HepG2 (cell line): ENCODE results near the gene CALHM5. TPM values are rescaled to one million over a fixed set of nuclear protein-coding genes. Genes with fewer than 3 reads are reported as not detected.

Experiments used
- ATAC-seq: fragments of 200-7000 bp; cut with Tn5 transposase; 3 replicates; pipeline ENCODE4 v1.9.1; 2020; ENCODE audit warnings: mild to moderate bottlenecking, moderate library complexity
- BruUV-seq: library from RNA; stranded (reverse); fragments of 400-500 nt; replicated peaks from 2 replicates; lab custom pipeline; 2021; lab: Mats Ljungman, UMichigan
- CTCF ChIA-PET: fragments of 300-600 bp; formaldehyde crosslinking; extraction: SDS; loops from one replicate; lab custom pipeline; 2021; ENCODE audit warnings: low total read pairs, inconsistent platforms, low intra/inter-chr PET ratio; lab: Yijun Ruan, JAX
- POLR2A ChIA-PET: fragments of 350-600 bp; sonication (Branson Sonifier 250); formaldehyde crosslinking; loops from one replicate; lab custom pipeline; 2020; ENCODE audit warnings: antibody characterized with exemption, inconsistent platforms; lab: Yijun Ruan, JAX
- DNase-seq: peaks from one replicate; pipeline ENCODE4 v3.0.0-alpha.2; 2015; ENCODE audit warnings: low spot score
- FAIRE-seq: peaks from 3 replicates; lab custom pipeline; 2011; peaks lifted over from hg19 to GRCh38; lab: Jason Lieb, UNC
- H2AFZ ChIP-seq: one replicate; pipeline ENCODE4 v1.6.1; 2011; ENCODE audit warnings: low read length, inconsistent platforms
- H3K27ac ChIP-seq: fragments of 300-600 bp; 3 replicates; pipeline ENCODE4 v1.8.0; 2011; ENCODE audit warnings: mixed run types, mild to moderate bottlenecking, mixed read lengths, low read length, inconsistent platforms; ENCODE audit not compliant: insufficient read depth; ENCODE audit errors: extremely low read length
- H3K27me3 ChIP-seq, 2 experiments: fragments of 200-600 bp in 1 of 2; 2 replicates in 1 of 2; 3 replicates in 1 of 2; pipeline versions ENCODE4 v1.6.0 to v1.8.0; 2011; ENCODE audit warnings: low read length in 2 of 2, mild to moderate bottlenecking in 2 of 2, moderate library complexity in 2 of 2, inconsistent platforms in 1 of 2; ENCODE audit not compliant: insufficient read depth in 2 of 2, control insufficient read depth in 1 of 2
- H3K36me3 ChIP-seq, 2 experiments: fragments of 200-600 bp in 1 of 2; replicated peaks in 1 of 2; 2 replicates in 1 of 2; 3 replicates in 1 of 2; pipeline versions ENCODE4 v1.5.1 to v1.8.0; 2011; ENCODE audit warnings: low read length in 2 of 2, inconsistent platforms in 1 of 2; ENCODE audit not compliant: insufficient read depth in 2 of 2, control insufficient read depth in 1 of 2
- H3K4me1 ChIP-seq: 2 replicates; pipeline ENCODE4 v1.5.1; 2012; ENCODE audit warnings: low read length, inconsistent platforms; ENCODE audit not compliant: insufficient read depth
- H3K4me2 ChIP-seq: 2 replicates; pipeline ENCODE4 v1.6.0; 2011; ENCODE audit warnings: low read depth, low read length, inconsistent platforms
- H3K4me3 ChIP-seq, 3 experiments: fragments of 200-600 bp in 1 of 3; sonication (generic), shearing (Covaris generic) in 1 of 3; replicated peaks in 1 of 3; 2 replicates each; pipeline ENCODE4 v1.5.1; 2011 to 2016; ENCODE audit warnings: low read length in 3 of 3, inconsistent platforms in 2 of 3, low read depth in 2 of 3, mild to moderate bottlenecking in 2 of 3, control low read depth in 1 of 3, mixed read lengths in 1 of 3; ENCODE audit not compliant: insufficient read depth in 1 of 3
- H3K79me2 ChIP-seq: one replicate; pipeline ENCODE4 v1.6.1; 2011; ENCODE audit warnings: low read length, inconsistent platforms; ENCODE audit not compliant: insufficient read depth
- H3K9ac ChIP-seq: 2 replicates; pipeline ENCODE4 v1.6.0; 2011; ENCODE audit warnings: mild to moderate bottlenecking, low read depth, low read length, inconsistent platforms; ENCODE audit not compliant: insufficient read depth
- H3K9me3 ChIP-seq: 2 replicates; pipeline ENCODE4 v1.5.1; 2012; ENCODE audit warnings: mild to moderate bottlenecking, low read length
- H4K20me1 ChIP-seq: 2 replicates; pipeline ENCODE4 v1.6.0; 2011; ENCODE audit warnings: inconsistent platforms, mild to moderate bottlenecking, low read length, moderate library complexity; ENCODE audit not compliant: insufficient read depth
- GPBP1L1 ChIP-seq: sonication (generic); formaldehyde crosslinking; IDR thresholded peaks from 2 replicates; pipeline ENCODE4 v1.5.0; 2020; ENCODE audit warnings: mild to moderate bottlenecking, missing genetic modification reagents
- HNRNPK ChIP-seq: fragments of 200-400 bp; formaldehyde crosslinking; IDR thresholded peaks from 2 replicates; pipeline ENCODE4 v1.6.1; 2018; ENCODE audit warnings: low read length, low read depth, moderate library complexity, mild to moderate bottlenecking; ENCODE audit not compliant: poor library complexity, severe bottlenecking
- NCOR1 ChIP-seq: fragments of 200-600 bp; sonication (generic); IDR thresholded peaks from 2 replicates; pipeline ENCODE4 v1.7.0; 2017; ENCODE audit warnings: antibody characterized with exemption, low read length, borderline replicate concordance
- PLSCR1 ChIP-seq: sonication (generic); formaldehyde crosslinking; IDR thresholded peaks from 2 replicates; pipeline ENCODE4 v1.5.0; 2020; ENCODE audit warnings: missing genetic modification reagents, mild to moderate bottlenecking, borderline replicate concordance
- RAD51 ChIP-seq: fragments of 450-650 bp; IDR thresholded peaks from 2 replicates; pipeline ENCODE4 v1.6.1; 2016; ENCODE audit warnings: borderline replicate concordance
- RBFOX2 ChIP-seq: fragments of 200-400 bp; formaldehyde crosslinking; IDR thresholded peaks from 2 replicates; pipeline ENCODE4 v1.6.1; 2017; ENCODE audit warnings: low read depth, mild to moderate bottlenecking, low read length
- RBM39 ChIP-seq: fragments of 200-400 bp; formaldehyde crosslinking; IDR thresholded peaks from one replicate; pipeline ENCODE4 v1.6.1; 2018; ENCODE audit warnings: antibody characterized with exemption, mild to moderate bottlenecking, low read depth, low read length; ENCODE audit not compliant: poor library complexity, severe bottlenecking
- XRCC5 ChIP-seq: fragments of 200-400 bp; formaldehyde crosslinking; optimal IDR thresholded peaks from 2 replicates; pipeline ENCODE3; 2017; ENCODE audit warnings: mild to moderate bottlenecking, low read length
- ZBTB25 ChIP-seq: IDR thresholded peaks from 2 replicates; pipeline ENCODE4 v1.6.1; 2018; ENCODE audit warnings: missing genetic modification reagents
- ZBTB3 ChIP-seq: sonication (generic); formaldehyde crosslinking; IDR thresholded peaks from 2 replicates; pipeline ENCODE4 v1.4.0; 2020; ENCODE audit warnings: low read depth, mild to moderate bottlenecking, moderate library complexity, missing genetic modification reagents, borderline replicate concordance
- ZC3H4 ChIP-seq: sonication (generic); formaldehyde crosslinking; IDR thresholded peaks from 2 replicates; pipeline ENCODE4 v1.4.0; 2020; ENCODE audit warnings: missing genetic modification reagents, borderline replicate concordance
- ZNF160 ChIP-seq: sonication (generic); formaldehyde crosslinking; IDR thresholded peaks from 2 replicates; pipeline ENCODE4 v1.8.0; 2022; ENCODE audit warnings: mild to moderate bottlenecking, inconsistent platforms, missing genetic modification reagents
- ZNF550 ChIP-seq: sonication (generic); formaldehyde crosslinking; IDR thresholded peaks from 2 replicates; pipeline ENCODE4 v1.4.0; 2020; ENCODE audit warnings: mild to moderate bottlenecking, missing genetic modification reagents, borderline replicate concordance
- ZNF589 ChIP-seq: sonication (generic); formaldehyde crosslinking; conservative IDR thresholded peaks from 2 replicates; pipeline ENCODE4 v1.8.0; 2022; ENCODE audit warnings: mild to moderate bottlenecking, moderate library complexity, missing genetic modification reagents
- ZNF639 ChIP-seq: conservative IDR thresholded peaks from 2 replicates; pipeline ENCODE4 v1.6.1; 2018; ENCODE audit warnings: missing genetic modification reagents
- ZNF749 ChIP-seq: sonication (generic); formaldehyde crosslinking; IDR thresholded peaks from 2 replicates; pipeline ENCODE4 v1.8.0; 2022; ENCODE audit warnings: mild to moderate bottlenecking, missing genetic modification reagents, moderate library complexity, borderline replicate concordance
- ZNF784 ChIP-seq: sonication (generic); formaldehyde crosslinking; IDR thresholded peaks from 2 replicates; pipeline ENCODE4 v1.5.1; 2020; ENCODE audit warnings: missing genetic modification reagents, mild to moderate bottlenecking, borderline replicate concordance
- WGBS: methylation state at CpG from one replicate; pipeline ENCODE4 v1.1.6; 2017; ENCODE audit warnings: low lambda C conversion rate; 5-methylcytosine and 5-hydroxymethylcytosine counted together
- in situ Hi-C: cut with HindIII; loops from 2 replicates; pipeline ENCODE4 v1.10.0; 2017; ENCODE audit warnings: low pct_unique_long_range_greater_than_20kb; ENCODE audit not compliant: extremely low pct_ligation_motif_present
- intact Hi-C: fragments of 100-400 bp; cut with micrococcal nuclease; formaldehyde crosslinking; loops from one replicate; pipeline ENCODE4 v1.10.0; 2022; ENCODE audit not compliant: unreplicated experiment
- polyA plus RNA-seq, 8 experiments: library from polyadenylated mRNA; depleted of rRNA in 3 of 8; stranded (reverse) in 7 of 8; unstranded in 1 of 8; fragments of >200 nt; fragmentation: Illumina TruSeq in 4 of 8; extraction: Trizol in 4 of 8; gene quantifications; 2 replicates each; pipeline versions ENCODE4 v1.2.1 to v1.2.3, GENCODE V29; 2011 to 2016; ENCODE audit warnings: low read depth in 4 of 8, missing spikeins in 1 of 8, mixed read lengths in 1 of 8; ENCODE audit not compliant: insufficient read depth in 1 of 8
- total RNA-seq, 5 experiments: library from RNA; depleted of rRNA; stranded (reverse); fragments of >200 nt; fragmentation: Illumina TruSeq; extraction: Trizol; gene quantifications; 2 replicates each; pipeline ENCODE4 v1.2.3, GENCODE V29; 2016; ENCODE audit warnings: low read depth in 1 of 5

CALHM5 gene
- total and polyA plus RNA-seq, 2 of the 13 experiments (the other 11 are each of a cell fraction or from before 2014, with no cell fraction given) = not detected

- TF ChIP-seq XRCC5 = no peak
- TF ChIP-seq ZNF589 (CRISPR knock-in tag) = no peak
- no peak for TF ChIP-seq RAD51
- no peak for TF ChIP-seq ZNF749 (CRISPR knock-in tag)
- TF ChIP-seq ZNF784 (CRISPR knock-in tag) = no peak
- TF ChIP-seq ZBTB3 (CRISPR knock-in tag) = no peak
- no peak for TF ChIP-seq ZBTB25 (CRISPR knock-in tag)
- no peak for TF ChIP-seq ZNF550 (CRISPR knock-in tag)
- no peak for TF ChIP-seq HNRNPK
- TF ChIP-seq ZNF160 (CRISPR knock-in tag) = no peak
- TF ChIP-seq, all 625 proteins: peak for 0
Measured at GRCh38 chr6:116562614-116563013, 51.2 kb downstream of the CALHM5 start (continued).

GRCh38 chr6:116563830-116564229 is 52.4 kb downstream of the CALHM5 start:
- Histone ChIP-seq H3K4me3 (no peak overlapping the region), H4K20me1 (no peaks in the 10 kb centered on the region), H3K79me2 (no peaks in the 10 kb centered on the region), H3K9ac (no peak overlapping the region), H3K36me3 (no peaks in the 10 kb centered on the region), H3K27ac (no peak overlapping the region)
- DNase-seq = no peak
- 53% methylated on average over 9 of the region's 9 CpGs for WGBS
- BruUV-seq = no TSS peak
- POLR2A ChIA-PET = interaction anchor here (1.8 kb wide), 1 partner anchor 7 kb away, joined by 11 read pairs; the partner anchor contains the start of gene RWDD1
- in situ Hi-C loops = loop anchor here (10.0 kb wide), 1 partner anchor 289 kb away; the partner anchor contains the start of gene TSPYL1
- TF ChIP-seq PLSCR1 (CRISPR knock-in tag) = no peak
- no peak for TF ChIP-seq RBFOX2
- TF ChIP-seq ZNF639 (CRISPR knock-in tag) = no peak
- no peak for TF ChIP-seq RBM39
- TF ChIP-seq NCOR1 = no peak
- no peak for TF ChIP-seq ZC3H4 (CRISPR knock-in tag)
- no peak for TF ChIP-seq GPBP1L1 (CRISPR knock-in tag)
- TF ChIP-seq, all 625 proteins: peak for 0
- no peaks in the 10 kb centered on the region for H3K9me3 ChIP-seq
- CTCF ChIA-PET = interaction anchor here (1.1 kb wide), 1 partner anchor 28 kb away, joined by 3 read pairs; no protein-coding TSS in a partner anchor
- H3K27me3 ChIP-seq = no peaks in the 10 kb centered on the region; a peak in 1 of 5 replicates
- ATAC-seq (no peak), FAIRE-seq (no peak)
- peaks cover 31% of the 10 kb centered on the region for H3K4me1 ChIP-seq
- H2AFZ ChIP-seq = no peak overlapping the region
- H3K4me2 ChIP-seq = no peak overlapping the region
- intact Hi-C loops = no loop called here
